Natural killer cell (primary cell): ENCODE results near the gene NOLC1. TPM values are rescaled to one million over a fixed set of nuclear protein-coding genes. Genes with fewer than 3 reads are reported as not detected.

ENCODE experiments used
- ATAC-seq, 3 donors: fragments of 150-1000 bp in 2 of 3; fragments of 200-7000 bp in 1 of 3; cut with Tn5 transposase; 1 replicate in 1 of 3; 2 replicates in 2 of 3; pipeline ENCODE4 v1.10.0; 2021; ENCODE audit warnings: mild to moderate bottlenecking in 2 of 3, moderate library complexity in 2 of 3
- DNase-seq, 2 donors: peaks; one replicate each; pipeline versions ENCODE4 v3.0.0 to v3.0.0-alpha.2; 2013 to 2021; ENCODE audit warnings: mixed read lengths in 1 of 2
- H3K27ac ChIP-seq: one replicate; pipeline ENCODE4 v1.5.1; 2013; ENCODE audit warnings: mild to moderate bottlenecking, low read length
- H3K27me3 ChIP-seq: one replicate; pipeline ENCODE4 v1.6.1; 2013; ENCODE audit warnings: low read length; ENCODE audit not compliant: control insufficient read depth, insufficient read depth
- H3K36me3 ChIP-seq: one replicate; pipeline ENCODE4 v1.6.1; 2013; ENCODE audit warnings: low read length; ENCODE audit not compliant: control insufficient read depth, insufficient read depth
- H3K4me1 ChIP-seq: one replicate; pipeline ENCODE4 v1.6.1; 2013; ENCODE audit warnings: low read length; ENCODE audit not compliant: control insufficient read depth, insufficient read depth
- H3K4me3 ChIP-seq: one replicate; pipeline ENCODE4 v1.5.1; 2013; ENCODE audit warnings: low read length
- H3K9me3 ChIP-seq: one replicate; pipeline ENCODE4 v1.6.1; 2013; ENCODE audit warnings: low read length; ENCODE audit not compliant: control insufficient read depth, insufficient read depth
- H3K27ac Mint-ChIP-seq, 2 donors: one replicate each; pipeline ENCODE4 v1.8.0; 2022; ENCODE audit warnings: mild to moderate bottlenecking in 2 of 2, mixed read lengths in 2 of 2, moderate library complexity in 1 of 2
- H3K27me3 Mint-ChIP-seq, 2 donors: one replicate each; pipeline ENCODE4 v1.8.0; 2022; ENCODE audit warnings: low read depth in 2 of 2, mixed read lengths in 2 of 2
- H3K36me3 Mint-ChIP-seq: one replicate; pipeline ENCODE4 v1.8.0; 2022; ENCODE audit warnings: mixed read lengths
- H3K4me1 Mint-ChIP-seq, 2 donors: one replicate each; pipeline ENCODE4 v1.8.0; 2022; ENCODE audit warnings: mixed read lengths in 2 of 2
- H3K4me3 Mint-ChIP-seq: one replicate; pipeline ENCODE4 v1.8.0; 2022; ENCODE audit warnings: mild to moderate bottlenecking, moderate library complexity, mixed read lengths
- H3K9me3 Mint-ChIP-seq, 2 donors: one replicate each; pipeline ENCODE4 v1.8.0; 2022; ENCODE audit warnings: mixed read lengths in 2 of 2
- WGBS: methylation state at CpG from one replicate; pipeline ENCODE4 v1.1.7; 2013; ENCODE audit warnings: missing lambda C conversion rate; ENCODE audit not compliant: insufficient coverage; 5-methylcytosine and 5-hydroxymethylcytosine counted together
- intact Hi-C: fragments of 100-400 bp; cut with micrococcal nuclease; formaldehyde crosslinking; loops from one replicate; pipeline ENCODE4 v1.14.2; 2022
- total RNA-seq, 4 donors: library from RNA; stranded (reverse); fragments of 120-200 nt in 1 of 4; gene quantifications; one replicate each; pipeline versions ENCODE4 v1.2.3 to v1.2.4, GENCODE V29; 2013 to 2022
- TF ChIP-seq, protein P1 (sequence below): fragments of 200-600 bp; IDR thresholded peaks from one replicate; pipeline ENCODE4 v1.8.0; 2022; ENCODE audit warnings: antibody characterized with exemption

NOLC1 gene
- total RNA-seq, 3 donors from 2014 or later (not counting 1 experiment from before 2014, with no cell fraction given), result 42.6 to 47.5 (median 43.4) TPM

DNA sequence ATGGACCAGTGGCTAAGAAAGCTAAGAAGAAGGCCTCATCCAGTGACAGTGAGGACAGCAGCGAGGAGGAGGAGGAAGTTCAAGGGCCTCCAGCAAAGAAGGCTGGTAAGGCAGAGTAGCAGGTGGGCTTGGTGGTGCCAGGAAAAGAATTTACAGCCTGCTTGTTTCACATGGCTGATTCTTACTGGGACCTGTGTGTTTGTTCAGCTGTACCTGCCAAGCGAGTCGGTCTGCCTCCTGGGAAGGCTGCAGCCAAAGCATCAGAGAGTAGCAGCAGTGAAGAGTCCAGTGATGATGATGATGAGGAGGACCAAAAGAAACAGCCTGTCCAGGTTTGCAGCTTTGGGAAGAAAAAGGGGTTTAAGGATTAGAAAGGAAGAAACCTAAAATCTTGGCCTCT lies 5.0 kb downstream of the NOLC1 start:
- peaks cover 11% of the 10 kb centered on the region for H3K36me3 Mint-ChIP-seq
- no peak overlapping the region for H3K4me3 Mint-ChIP-seq
- peak overlapping the region in 1 of 2 donors; percentile 48 for H3K27ac Mint-ChIP-seq
- H3K9me3 Mint-ChIP-seq, result no peaks in the 10 kb centered on the region
- H3K27me3 Mint-ChIP-seq, result no peaks in the 10 kb centered on the region
- Histone ChIP-seq H3K9me3 (no peaks in the 10 kb centered on the region), H3K27ac (no peak overlapping the region), H3K4me1 (peaks cover 17% of the 10 kb centered on the region), H3K36me3 (peaks cover 56% of the 10 kb centered on the region), H3K27me3 (no peaks in the 10 kb centered on the region), H3K4me3 (no peak overlapping the region)
- no peak for ATAC-seq
- 95% methylated on average over 3 of the region's 3 CpGs for WGBS
- no peak for DNase-seq
- peaks cover 12 to 21% of the 10 kb centered on the region in 2 donors for H3K4me1 Mint-ChIP-seq
- intact Hi-C loops, result loop anchor here (10.0 kb wide), 1 partner anchor 318 kb away; no protein-coding TSS in a partner anchor
- TF ChIP-seq, protein P1, sequence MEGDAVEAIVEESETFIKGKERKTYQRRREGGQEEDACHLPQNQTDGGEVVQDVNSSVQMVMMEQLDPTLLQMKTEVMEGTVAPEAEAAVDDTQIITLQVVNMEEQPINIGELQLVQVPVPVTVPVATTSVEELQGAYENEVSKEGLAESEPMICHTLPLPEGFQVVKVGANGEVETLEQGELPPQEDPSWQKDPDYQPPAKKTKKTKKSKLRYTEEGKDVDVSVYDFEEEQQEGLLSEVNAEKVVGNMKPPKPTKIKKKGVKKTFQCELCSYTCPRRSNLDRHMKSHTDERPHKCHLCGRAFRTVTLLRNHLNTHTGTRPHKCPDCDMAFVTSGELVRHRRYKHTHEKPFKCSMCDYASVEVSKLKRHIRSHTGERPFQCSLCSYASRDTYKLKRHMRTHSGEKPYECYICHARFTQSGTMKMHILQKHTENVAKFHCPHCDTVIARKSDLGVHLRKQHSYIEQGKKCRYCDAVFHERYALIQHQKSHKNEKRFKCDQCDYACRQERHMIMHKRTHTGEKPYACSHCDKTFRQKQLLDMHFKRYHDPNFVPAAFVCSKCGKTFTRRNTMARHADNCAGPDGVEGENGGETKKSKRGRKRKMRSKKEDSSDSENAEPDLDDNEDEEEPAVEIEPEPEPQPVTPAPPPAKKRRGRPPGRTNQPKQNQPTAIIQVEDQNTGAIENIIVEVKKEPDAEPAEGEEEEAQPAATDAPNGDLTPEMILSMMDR, result no peak

DNA sequence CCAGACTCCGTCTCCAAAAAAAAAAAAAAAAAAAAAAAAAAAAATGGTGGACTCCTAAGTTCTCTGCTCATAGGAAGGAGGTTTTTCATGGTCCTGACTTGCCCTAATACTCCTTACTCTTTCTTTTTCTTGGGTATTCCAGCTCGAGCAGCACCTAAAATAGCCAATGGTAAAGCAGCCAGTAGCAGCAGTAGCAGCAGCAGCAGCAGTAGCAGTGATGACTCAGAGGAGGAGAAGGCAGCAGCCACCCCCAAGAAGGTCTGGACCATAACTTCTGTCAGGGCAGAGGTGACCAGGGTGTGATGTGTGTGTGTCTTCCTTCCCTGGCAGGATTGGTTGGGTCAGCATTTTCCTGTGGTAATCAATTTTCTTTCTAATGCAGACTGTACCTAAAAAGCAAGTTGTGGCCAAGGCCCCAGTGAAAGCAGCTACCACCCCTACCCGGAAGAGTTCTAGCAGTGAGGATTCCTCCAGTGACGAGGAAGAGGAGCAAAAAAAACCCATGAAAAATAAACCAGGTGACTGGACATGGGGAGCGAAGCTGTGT lies 6.9 kb downstream of the NOLC1 start:
- H3K36me3 Mint-ChIP-seq, result peaks cover 11% of the 10 kb centered on the region

DNA sequence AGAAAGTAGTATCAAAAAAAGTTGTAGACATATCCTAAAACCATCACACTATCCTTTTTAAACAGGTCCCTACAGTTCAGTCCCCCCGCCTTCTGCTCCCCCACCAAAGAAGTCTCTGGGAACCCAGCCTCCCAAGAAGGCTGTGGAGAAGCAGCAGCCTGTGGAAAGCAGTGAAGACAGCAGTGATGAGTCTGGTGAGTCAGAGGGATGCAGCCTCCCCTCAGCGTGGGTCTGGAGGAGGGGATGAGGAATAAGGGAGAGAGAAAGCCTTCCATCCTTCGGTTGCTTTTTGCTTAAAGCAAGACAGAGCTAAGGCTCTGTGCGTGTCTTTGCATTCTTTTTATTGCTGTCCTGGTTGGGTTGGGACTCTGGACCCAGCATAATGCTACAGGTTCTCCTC lies 7.6 kb downstream of the NOLC1 start:
- WGBS, result 98% methylated on average over 4 of the region's 4 CpGs
- H3K4me1 ChIP-seq, result no peaks in the 10 kb centered on the region
- H3K4me3 ChIP-seq, result no peak overlapping the region
- no peak overlapping the region for H3K27ac ChIP-seq
- H3K9me3 ChIP-seq, result no peaks in the 10 kb centered on the region
- no peaks in the 10 kb centered on the region for H3K27me3 Mint-ChIP-seq
- H3K9me3 Mint-ChIP-seq, result no peaks in the 10 kb centered on the region
- intact Hi-C loops, result loop anchor here (10.0 kb wide), 1 partner anchor 315 kb away; no protein-coding TSS in a partner anchor
- peaks cover 75% of the 10 kb centered on the region for H3K36me3 ChIP-seq
- H3K4me3 Mint-ChIP-seq, result no peak overlapping the region
- TF ChIP-seq, protein P1, result no peak
- H3K36me3 Mint-ChIP-seq, result peaks cover 11% of the 10 kb centered on the region
- DNase-seq (no peak), ATAC-seq (no peak)
- H3K27me3 ChIP-seq, result no peaks in the 10 kb centered on the region
- H3K4me1 Mint-ChIP-seq, result peaks cover 0 to 9% of the 10 kb centered on the region in 2 donors
- peak overlapping the region in 1 of 2 donors; percentile 23 for H3K27ac Mint-ChIP-seq

More for the DNA sequence above, 6.9 kb downstream of the NOLC1 start:
- Histone ChIP-seq H3K27me3 (no peaks in the 10 kb centered on the region), H3K4me3 (no peak overlapping the region), H3K4me1 (peaks cover under 1% of the 10 kb centered on the region), H3K9me3 (no peaks in the 10 kb centered on the region), H3K27ac (no peak overlapping the region), H3K36me3 (peaks cover 75% of the 10 kb centered on the region)
- WGBS, result 92% methylated on average over 5 of the region's 5 CpGs
- Mint-ChIP-seq H3K9me3 (no peaks in the 10 kb centered on the region), H3K4me1 (peaks cover 0 to 9% of the 10 kb centered on the region in 2 donors), H3K27me3 (no peaks in the 10 kb centered on the region), H3K4me3 (no peak overlapping the region), H3K27ac (peak overlapping the region in 1 of 2 donors; percentile 23)
- DNase-seq (no peak), ATAC-seq (no peak)
- TF ChIP-seq, protein P1, result no peak
- intact Hi-C loops, result loop anchor here (10.0 kb wide), 1 partner anchor 316 kb away; no protein-coding TSS in a partner anchor
